Muscle of leg (tissue), 11 donors: ENCODE results near the gene HSD17B4. TPM values are rescaled to one million over a fixed set of nuclear protein-coding genes. Genes with fewer than 3 reads are reported as not detected.
"Not testable (repeated sequence)": the region's sequence is repeated elsewhere in the genome, so short reads cannot be mapped to it uniquely, and the experiment has no call there.

Experiments used
- DNase-seq: peaks from one replicate; pipeline ENCODE4 v3.0.0; 2013
- H3K27ac ChIP-seq: one replicate; pipeline ENCODE4 v1.5.1; 2013; ENCODE audit warnings: mild to moderate bottlenecking, low read length, control low read depth
- H3K27me3 ChIP-seq: one replicate; pipeline ENCODE4 v1.6.1; 2013; ENCODE audit warnings: low read length; ENCODE audit not compliant: control insufficient read depth, insufficient read depth
- H3K36me3 ChIP-seq: one replicate; pipeline ENCODE4 v1.6.1; 2013; ENCODE audit warnings: low read length; ENCODE audit not compliant: control insufficient read depth, insufficient read depth
- H3K4me1 ChIP-seq: one replicate; pipeline ENCODE4 v1.6.1; 2013; ENCODE audit warnings: low read length; ENCODE audit not compliant: control insufficient read depth, insufficient read depth
- H3K4me3 ChIP-seq: one replicate; pipeline ENCODE4 v1.5.1; 2013; ENCODE audit warnings: low read length, control low read depth
- H3K9me3 ChIP-seq: replicated peaks from 2 replicates; pipeline ENCODE4 v1.6.1; 2013; ENCODE audit warnings: low read depth, low read length; ENCODE audit not compliant: control insufficient read depth
- WGBS: methylation state at CpG from one replicate; pipeline ENCODE4 v1.1.5; 2013; ENCODE audit warnings: missing lambda C conversion rate; ENCODE audit not compliant: insufficient coverage; 5-methylcytosine and 5-hydroxymethylcytosine counted together
- polyA plus RNA-seq, 8 donors: library from polyadenylated mRNA; unstranded; fragments of 120-200 nt; gene quantifications; one replicate each; pipeline versions ENCODE4 v1.2.1 to v1.2.3, GENCODE V29; 2013; ENCODE audit warnings: inconsistent platforms in 1 of 8, low replicate concordance in 1 of 8; ENCODE audit not compliant: insufficient read length in 8 of 8, insufficient read depth in 1 of 8
- total RNA-seq: library from RNA; stranded (reverse); fragments of 120-200 nt; gene quantifications from one replicate; pipeline ENCODE4 v1.2.4, GENCODE V29; 2013

HSD17B4 gene
- total and polyA plus RNA-seq, 9 donors, result 69.0 to 92.7 (median 84.8) TPM

DNA sequence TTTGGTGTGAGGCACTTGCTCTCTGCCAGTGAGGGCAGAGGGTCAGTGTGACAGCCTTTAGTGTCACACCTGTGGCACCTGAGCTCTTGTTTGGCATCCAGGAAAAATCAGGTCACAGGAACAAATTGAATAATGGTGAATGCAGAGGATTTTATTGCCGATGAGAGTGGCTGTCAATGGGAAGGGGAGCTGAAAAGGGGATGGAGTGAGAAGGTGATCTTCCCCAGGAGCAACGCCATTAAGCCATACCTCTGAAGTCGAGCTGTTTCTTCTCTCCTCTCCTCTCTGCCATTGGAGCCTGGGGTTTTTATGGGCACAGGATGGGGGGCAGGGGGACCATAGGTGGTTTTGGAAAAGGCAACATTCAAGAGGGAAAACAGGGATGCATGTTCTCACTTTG, 2.4 kb upstream of the HSD17B4 start:
- 78% methylated on average over 1 of the region's 3 CpGs for WGBS

DNA sequence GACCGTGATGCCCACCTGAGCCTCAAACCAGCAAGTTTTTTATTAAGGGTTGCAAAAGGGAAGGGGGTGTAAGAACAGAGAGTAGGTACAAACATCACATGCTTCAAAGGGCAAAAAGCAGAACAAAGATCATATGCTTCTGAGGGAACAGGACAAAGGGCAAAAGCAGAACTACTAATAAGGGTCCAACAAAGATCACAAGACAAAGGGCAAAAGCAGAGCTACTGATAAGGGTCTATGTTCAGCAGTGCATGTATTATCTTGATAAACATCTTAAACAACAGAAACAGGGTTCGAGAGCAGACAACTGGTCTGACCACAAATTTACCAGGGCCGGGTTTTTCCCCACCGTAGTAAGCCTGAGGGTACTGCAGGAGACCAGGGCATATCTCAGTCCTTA, 1.7 kb upstream of the HSD17B4 start:
- H3K27me3 ChIP-seq, DNase-seq, H3K36me3 ChIP-seq, H3K4me3 ChIP-seq, H3K9me3 ChIP-seq, H3K4me1 ChIP-seq, H3K27ac ChIP-seq: not testable (repeated sequence)
- 89% methylated on average over 1 of the region's 4 CpGs for WGBS

More for the DNA sequence above, 2.4 kb upstream of the HSD17B4 start:
- Histone ChIP-seq H3K4me1 (peaks cover 3% of the 10 kb centered on the region), H3K9me3 (peaks cover 2% of the 10 kb centered on the region), H3K4me3 (no peak overlapping the region), H3K27ac (no peak overlapping the region), H3K36me3 (no peaks in the 10 kb centered on the region), H3K27me3 (peaks cover 4% of the 10 kb centered on the region)
- DNase-seq, result no peak

DNA sequence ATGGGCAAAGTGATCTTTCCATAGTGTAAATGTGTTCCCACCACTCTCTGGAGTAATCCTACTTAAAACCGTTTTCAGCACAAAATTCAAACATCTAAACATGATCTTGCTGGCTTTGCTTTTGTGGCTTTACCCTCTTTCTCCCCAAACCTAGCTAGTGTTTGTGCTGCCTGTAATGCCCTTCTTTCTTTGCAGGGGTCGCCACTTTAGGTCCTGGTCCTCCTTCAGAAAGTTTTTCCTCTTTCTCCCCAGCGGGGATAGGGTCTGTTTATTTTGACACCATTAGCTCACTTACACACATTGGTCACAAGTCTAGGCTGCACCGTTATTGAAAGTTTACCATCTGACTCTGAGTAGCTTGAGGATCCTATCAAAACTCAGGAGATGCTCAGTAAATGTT, 736 bp upstream of the HSD17B4 start:
- peaks cover 3% of the 10 kb centered on the region for H3K4me1 ChIP-seq
- H3K4me3 ChIP-seq, result no peak overlapping the region
- no peak for DNase-seq
- peaks cover 2% of the 10 kb centered on the region for H3K9me3 ChIP-seq
- WGBS, result 100% methylated on average over 1 of the region's 4 CpGs
- H3K36me3 ChIP-seq, result no peaks in the 10 kb centered on the region
- no peaks in the 10 kb centered on the region for H3K27me3 ChIP-seq
- H3K27ac ChIP-seq, result no peak overlapping the region

DNA sequence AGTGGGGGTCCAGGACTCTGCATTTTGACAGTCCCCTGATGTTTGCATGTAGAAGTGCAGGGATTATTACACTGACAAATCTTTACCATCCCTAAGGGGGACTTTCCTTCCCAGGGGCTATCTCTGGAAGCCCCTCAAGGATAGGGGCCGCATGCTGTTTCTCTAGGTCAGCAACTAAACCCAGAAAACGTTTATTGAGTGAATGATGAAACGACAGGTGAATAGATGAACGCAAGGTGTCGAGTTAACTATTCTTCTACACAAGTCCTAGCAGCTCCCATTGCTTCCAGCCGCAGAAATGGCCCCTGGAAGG, 281 bp upstream of the HSD17B4 start:
- no peak overlapping the region for H3K27ac ChIP-seq
- DNase-seq, result no peak
- 0% methylated on average over 1 of the region's 6 CpGs for WGBS

DNA sequence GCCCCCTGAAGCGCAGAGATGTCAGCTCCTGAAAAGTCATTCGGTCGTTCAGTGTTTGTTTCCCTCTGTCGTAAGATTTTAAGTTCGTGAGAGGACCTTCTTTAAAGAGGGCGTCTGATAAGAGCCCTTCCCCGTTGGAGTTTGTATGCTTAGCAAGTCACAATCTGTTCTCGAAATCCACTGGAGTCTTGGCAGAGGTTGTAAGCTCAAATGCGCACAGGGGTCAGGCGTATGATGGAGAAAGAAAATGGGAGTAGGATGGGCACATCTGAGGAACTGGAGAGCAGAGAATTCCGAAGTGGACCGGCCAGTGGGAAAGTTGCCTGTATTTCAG, 710 bp downstream of the HSD17B4 start:
- WGBS, result 0% methylated on average over 10 of the region's 12 CpGs
- peak overlapping the region; percentile 93 for H3K4me3 ChIP-seq
- peak; percentile 53 for DNase-seq

More for the DNA sequence above, 281 bp upstream of the HSD17B4 start:
- peaks cover 2% of the 10 kb centered on the region for H3K9me3 ChIP-seq
- H3K4me1 ChIP-seq, result peaks cover 3% of the 10 kb centered on the region
- H3K36me3 ChIP-seq, result peaks cover 2% of the 10 kb centered on the region
- peak overlapping the region; percentile 93 for H3K4me3 ChIP-seq
- H3K27me3 ChIP-seq, result no peaks in the 10 kb centered on the region

DNA sequence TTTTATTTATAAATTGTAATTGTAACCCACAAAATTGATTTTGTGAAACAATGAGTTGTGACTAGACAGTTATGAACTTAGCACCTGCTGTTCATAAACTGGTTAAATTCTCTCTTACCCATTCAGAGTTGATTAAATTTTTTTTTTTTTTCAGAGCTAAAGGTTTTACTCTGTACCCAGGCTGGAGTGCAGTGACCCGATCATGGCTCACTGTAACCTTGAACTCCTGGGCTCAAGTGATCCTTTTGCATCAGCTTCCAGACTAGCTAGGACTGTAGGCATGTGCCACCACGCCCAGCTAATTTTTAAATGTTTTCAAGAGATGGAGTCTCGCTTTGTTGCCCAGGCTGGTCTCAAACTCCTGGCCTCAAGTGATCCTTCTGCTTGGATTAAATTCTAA, 1.9 kb downstream of the HSD17B4 start:
- peaks cover 2% of the 10 kb centered on the region for H3K9me3 ChIP-seq
- 94% methylated on average over 3 of the region's 3 CpGs for WGBS
- peaks cover 3% of the 10 kb centered on the region for H3K4me1 ChIP-seq
- no peak overlapping the region for H3K4me3 ChIP-seq
- H3K27ac ChIP-seq, result no peak overlapping the region
- H3K27me3 ChIP-seq, result no peaks in the 10 kb centered on the region
- no peak for DNase-seq
- H3K36me3 ChIP-seq, result peaks cover 2% of the 10 kb centered on the region

More for the DNA sequence above, 710 bp downstream of the HSD17B4 start:
- peak overlapping the region; percentile 67 for H3K27ac ChIP-seq
- peaks cover 2% of the 10 kb centered on the region for H3K9me3 ChIP-seq
- no peaks in the 10 kb centered on the region for H3K27me3 ChIP-seq
- peaks cover 3% of the 10 kb centered on the region for H3K4me1 ChIP-seq
- peaks cover 2% of the 10 kb centered on the region for H3K36me3 ChIP-seq

DNA sequence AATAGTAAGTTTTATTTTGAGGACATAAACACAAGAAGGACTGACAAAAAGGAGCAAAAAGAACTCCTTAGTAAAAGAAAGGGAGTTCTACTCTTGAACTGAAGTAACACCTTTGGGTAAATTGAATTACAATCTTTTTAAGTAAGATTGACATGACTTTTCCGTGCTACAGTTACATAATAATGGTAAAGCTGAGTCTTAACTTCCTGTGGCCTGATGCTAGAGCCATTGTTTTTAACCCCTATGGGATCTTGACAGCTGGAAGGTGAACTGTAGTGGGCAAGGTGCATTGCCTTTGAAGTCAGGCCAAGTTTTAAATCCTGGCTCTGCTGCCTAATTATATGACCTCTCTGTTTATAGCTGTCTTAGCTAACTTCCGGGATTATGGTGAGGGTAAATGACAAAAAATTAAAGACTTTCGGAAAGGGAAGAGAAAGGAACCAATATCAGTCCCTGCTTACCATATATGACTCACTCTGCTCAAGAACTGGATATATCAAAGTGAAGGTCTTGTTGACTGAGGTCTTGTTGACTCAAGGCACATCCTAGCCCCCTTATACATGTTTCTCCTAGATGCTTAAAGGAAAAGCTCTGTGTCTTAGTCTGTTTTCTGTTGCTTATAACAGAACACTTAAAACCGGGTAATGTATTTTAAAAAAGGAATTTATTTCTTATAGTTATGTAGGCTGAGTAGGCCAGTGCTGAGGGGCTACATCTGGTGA, 6.8 kb downstream of the HSD17B4 start:
- no CpG with 5 or more reads among the region's 4 CpGs for WGBS

DNA sequence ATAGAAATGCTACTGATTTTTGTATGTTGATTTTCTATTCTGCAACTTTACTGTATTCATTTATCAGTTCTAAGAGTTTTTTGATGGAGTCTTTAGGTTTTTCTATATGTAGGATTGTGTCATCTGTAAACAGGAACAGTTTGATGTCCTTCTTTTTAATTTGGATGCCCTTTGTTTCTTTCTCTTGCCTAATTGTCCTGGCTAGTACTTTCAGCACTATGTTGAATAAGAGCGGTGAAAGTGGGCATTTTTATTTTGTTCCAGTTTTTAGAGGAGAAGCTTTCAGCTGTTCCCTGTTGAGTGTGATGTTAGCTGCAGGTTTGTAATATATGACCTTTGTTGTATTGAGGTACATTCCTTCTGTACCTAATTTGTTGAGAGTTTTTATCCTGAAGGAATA, 13.3 kb downstream of the HSD17B4 start:
- H3K4me1 ChIP-seq, result no peaks in the 10 kb centered on the region
- no peak overlapping the region for H3K4me3 ChIP-seq
- peaks cover 8% of the 10 kb centered on the region for H3K9me3 ChIP-seq
- WGBS, result no CpG with 5 or more reads among the region's 1 CpG
- H3K36me3 ChIP-seq, result peaks cover 3% of the 10 kb centered on the region
- H3K27me3 ChIP-seq, result no peaks in the 10 kb centered on the region
- no peak overlapping the region for H3K27ac ChIP-seq
- DNase-seq, result no peak

More for the DNA sequence above, 6.8 kb downstream of the HSD17B4 start:
- no peaks in the 10 kb centered on the region for H3K27me3 ChIP-seq
- H3K9me3 ChIP-seq, result no peaks in the 10 kb centered on the region
- peaks cover 2% of the 10 kb centered on the region for H3K36me3 ChIP-seq
- no peaks in the 10 kb centered on the region for H3K4me1 ChIP-seq
- H3K4me3 ChIP-seq, result no peak overlapping the region
- H3K27ac ChIP-seq, result no peak overlapping the region
- DNase-seq, result no peak

DNA sequence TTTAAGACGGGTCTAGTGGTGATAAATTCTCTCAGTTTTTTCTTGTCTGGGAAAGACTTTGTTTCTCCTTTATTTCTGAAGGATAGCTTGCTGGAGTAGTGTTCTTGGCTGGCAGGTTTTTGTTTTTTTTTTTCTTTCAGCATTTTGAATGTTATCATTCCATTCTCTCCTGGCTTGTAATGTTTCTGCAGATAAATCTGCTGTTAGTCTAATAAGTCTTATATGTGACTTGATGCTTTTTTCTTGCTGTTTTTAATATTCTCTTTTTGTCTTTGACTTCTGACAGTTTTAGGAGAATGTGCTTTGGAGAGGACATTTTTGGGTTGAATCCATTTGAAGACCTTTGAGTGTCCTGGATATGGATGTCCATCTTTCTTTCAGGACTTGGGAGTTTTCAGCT, 16.0 kb downstream of the HSD17B4 start:
- H3K9me3 ChIP-seq, result peaks cover 8% of the 10 kb centered on the region
- no peak overlapping the region for H3K4me3 ChIP-seq
- WGBS, result no CpG with 5 or more reads among the region's 1 CpG
- H3K27me3 ChIP-seq, result no peaks in the 10 kb centered on the region
- no peak overlapping the region for H3K27ac ChIP-seq
- H3K36me3 ChIP-seq, result peaks cover 3% of the 10 kb centered on the region
- no peaks in the 10 kb centered on the region for H3K4me1 ChIP-seq
- no peak for DNase-seq

DNA sequence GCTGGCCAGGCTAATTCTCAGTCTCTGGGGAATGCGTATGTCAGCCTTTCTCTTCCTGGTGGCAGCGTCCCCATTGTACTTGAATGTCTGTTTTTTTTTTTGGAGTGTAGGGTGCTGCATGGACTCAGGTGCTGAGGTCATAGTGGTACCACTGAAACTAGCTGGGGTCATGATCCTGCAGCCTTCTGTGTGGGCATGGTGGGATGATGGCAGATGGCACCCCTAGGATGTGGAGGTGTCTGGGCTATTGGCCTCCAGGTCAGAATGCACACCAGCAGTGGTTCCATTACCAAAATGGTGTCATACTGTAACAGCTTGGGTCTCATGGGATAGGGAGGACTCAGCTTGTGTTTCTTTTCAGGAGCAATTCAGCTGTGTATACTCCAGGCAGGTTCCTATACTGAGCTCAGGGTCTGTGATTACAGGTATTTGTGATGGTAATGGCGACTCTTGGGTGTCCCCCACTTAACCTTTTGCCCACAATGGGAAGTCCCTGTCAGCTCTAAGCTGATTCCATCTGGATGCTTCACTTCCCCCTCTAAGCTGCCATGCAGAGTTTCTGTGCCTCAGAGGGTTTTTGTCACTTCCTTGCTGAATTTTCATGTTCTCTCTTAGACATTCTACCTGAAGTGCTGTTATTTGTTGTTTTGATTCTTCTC, 17.9 kb downstream of the HSD17B4 start:
- peaks cover 8% of the 10 kb centered on the region for H3K9me3 ChIP-seq
- no peaks in the 10 kb centered on the region for H3K27me3 ChIP-seq
- H3K4me3 ChIP-seq, result no peak overlapping the region
- DNase-seq, result no peak
- no peak overlapping the region for H3K27ac ChIP-seq
- 97% methylated on average over 2 of the region's 3 CpGs for WGBS
- no peaks in the 10 kb centered on the region for H3K4me1 ChIP-seq
- peaks cover 3% of the 10 kb centered on the region for H3K36me3 ChIP-seq
